ENCODE data around the gene WDR88.
"Not testable (repeated sequence)": the region's sequence is repeated elsewhere in the genome, so short reads cannot be mapped to it uniquely, and the experiment has no call there.

WDR88 gene

DNA sequence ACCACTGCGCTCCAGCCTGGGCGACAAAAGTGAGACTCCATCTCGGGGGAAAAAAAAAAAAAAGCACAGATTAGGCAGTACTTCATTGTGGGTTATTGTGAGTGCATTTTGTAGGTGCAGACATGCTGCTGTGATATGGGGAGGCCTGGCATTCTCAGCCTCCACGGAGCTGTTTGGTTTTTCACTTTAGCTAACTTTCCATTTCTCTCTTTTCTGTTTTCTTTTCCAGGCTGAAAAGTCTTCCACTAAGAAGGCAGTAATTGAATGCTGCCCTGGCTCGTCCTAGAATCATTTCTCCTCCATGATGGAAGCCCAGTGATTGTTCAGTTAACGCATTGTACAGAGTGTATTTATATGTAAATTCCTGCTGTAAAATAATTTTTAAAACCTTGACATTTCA lies 2.0 kb upstream of the WDR88 start:
- DNase-seq (ENCODE audit: low read depth): no peak

DNA sequence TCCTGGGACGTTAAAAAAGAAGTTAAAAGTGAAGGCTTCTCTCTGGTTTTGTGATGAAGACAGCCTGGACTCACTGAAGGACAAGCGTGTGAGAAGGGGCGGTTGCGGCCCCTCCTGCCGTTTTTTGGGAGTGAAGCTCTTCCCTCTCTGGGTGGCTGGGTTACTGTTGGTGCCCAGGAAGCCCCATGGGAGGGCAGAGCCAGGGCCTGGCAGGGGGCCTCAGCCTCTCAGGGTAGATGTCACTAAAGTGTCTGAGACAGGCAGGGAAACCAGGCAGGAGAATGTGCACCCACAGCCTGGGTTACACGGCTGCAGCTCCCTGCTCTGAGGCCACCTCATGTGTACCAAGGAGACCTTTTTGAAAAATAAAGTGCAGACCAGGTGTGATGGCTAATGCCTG lies 1.5 kb upstream of the WDR88 start:
- DNase-seq (ENCODE audit: low read depth): no peak

DNA sequence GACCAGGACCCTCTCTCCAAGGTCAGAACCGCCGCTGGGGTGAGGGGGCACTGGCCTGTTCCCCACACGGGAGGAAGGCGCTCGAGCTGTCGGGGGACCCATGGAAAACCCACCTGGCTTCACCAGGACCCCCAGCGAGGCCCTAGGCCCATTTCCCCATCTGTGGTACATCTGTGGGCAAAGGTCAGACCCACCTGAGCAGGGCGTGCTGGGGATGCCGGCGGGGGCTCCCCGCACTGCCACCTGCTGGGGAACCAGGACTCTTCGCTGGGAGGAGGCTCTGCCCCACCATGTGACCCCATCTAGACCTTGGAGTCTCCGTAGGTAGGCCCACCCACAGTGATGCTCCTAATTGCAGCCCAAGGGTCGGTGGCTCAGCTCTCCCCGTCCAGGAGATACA lies 511 bp downstream of the WDR88 start:
- no peak for DNase-seq (ENCODE audit: low read depth)

DNA sequence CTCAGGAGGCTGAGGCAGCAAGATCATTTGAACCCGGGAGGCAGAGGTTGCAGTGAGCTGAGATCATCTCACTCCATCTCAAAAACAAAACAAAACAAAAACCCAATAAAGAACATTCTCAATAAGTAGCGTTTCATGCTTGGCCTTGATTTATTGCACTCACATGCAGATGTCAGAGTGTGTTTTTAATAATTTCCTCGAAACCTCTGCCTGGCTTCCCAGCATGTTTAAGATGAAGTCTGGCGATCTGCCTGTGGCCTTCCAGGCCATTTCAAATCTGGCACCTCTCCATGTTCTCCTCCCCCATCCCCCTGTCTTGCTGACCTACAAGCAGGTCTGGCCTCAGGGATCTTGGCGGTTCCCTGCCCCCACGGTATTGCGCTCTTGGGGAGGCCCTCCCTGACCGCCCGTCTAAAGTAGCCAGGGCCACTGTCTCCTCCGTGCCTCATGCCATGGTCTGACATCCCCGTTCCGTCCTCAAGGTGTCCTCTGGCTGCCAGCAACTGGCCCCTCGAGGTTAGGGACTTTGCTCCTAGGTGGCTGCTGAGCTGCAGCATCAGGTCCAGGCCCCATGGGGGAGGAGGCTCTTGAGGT lies 1.6 kb downstream of the WDR88 start:
- no peak for DNase-seq (ENCODE audit: low read depth)

DNA sequence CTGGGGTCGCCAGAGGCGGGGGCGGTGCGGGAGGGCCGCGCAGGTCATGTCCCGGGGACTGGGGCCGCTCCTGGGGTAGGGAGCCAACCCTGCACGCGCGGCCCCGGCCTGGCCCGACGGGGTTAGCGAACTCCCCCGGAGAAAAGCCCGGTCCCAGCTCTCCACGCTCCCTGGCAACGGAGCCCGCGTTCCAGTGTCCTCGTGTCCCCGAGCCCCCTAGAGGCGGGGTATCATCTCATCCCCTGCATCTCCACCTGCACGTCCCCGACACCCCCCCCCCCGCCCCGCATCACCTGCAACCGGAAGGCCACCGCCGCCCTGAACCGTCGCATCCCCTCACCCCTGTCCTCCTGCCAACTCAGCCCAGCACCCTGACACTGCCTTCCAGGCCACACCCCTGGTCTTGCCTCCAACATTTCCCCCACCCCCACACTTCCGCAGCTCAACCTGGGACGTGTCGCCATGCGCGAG lies 2.7 kb downstream of the WDR88 start:
- DNase-seq (ENCODE audit: low read depth): peak; percentile 14

DNA sequence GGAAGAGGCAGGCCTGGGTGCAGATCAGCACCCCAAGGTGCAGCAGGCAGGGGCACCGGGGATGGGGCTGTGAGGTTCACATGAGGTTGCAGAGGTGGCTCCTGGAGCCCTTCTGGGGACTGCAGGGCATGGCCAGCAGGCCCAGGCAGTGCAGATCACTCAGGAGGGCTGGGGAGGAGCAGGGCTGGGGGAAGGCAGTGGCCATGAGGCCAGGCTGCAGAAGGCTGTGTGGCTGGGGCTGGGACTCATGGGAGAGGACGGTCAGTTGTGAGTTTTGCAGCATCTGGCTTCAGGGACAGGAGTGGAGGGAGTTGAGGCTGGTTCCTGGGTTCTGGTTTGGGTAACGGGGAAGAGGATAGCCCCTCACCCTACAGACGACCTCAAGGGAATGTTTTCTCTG lies 7.3 kb downstream of the WDR88 start:
- no peak for DNase-seq (ENCODE audit: low read depth)

DNA sequence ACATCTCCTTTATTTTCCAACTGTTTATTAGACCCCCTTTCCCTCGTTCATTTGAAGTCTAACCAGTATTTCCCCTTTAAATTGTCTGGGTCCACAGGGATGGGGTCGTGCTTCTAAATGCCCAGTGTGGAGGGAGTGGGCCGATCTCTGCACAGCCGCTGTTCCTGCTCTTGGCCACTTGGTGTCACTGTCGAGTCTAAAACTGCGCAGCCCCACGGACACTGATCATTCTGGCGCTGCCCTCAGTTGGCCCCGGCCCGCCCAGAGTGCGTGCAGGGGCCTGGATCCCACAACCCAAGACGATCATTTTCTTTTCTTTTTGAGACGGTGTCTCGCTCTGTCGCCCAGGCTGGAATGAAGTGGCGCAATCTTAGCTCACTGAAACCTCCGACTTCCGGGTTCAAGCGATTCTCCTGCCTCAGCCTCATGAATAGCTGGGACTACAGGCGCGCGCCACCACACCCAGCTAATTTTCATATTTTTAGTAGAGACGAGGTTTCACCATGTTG lies 12.0 kb downstream of the WDR88 start:
- DNase-seq (ENCODE audit: low read depth): peak; percentile 36

DNA sequence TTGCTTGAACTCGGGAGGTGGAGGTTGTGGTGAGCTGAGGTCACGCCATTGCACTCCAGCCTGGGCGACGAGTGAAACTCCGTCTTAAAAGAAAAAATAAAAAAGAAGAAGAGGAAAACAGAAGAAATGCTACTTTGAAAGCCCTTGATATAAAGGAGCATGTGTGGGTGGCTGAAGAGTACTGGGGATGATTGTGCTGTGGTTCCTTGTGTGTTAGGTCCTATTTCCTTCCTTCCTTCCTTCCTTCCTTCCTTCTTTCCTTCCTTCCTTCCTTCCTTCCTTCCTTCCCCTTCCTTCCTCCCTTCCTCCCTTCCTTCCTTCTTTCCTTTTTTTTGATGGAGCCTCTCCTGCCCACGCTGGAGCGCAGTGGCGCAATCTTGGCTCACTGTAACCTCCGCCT lies 14.3 kb downstream of the WDR88 start:
- DNase-seq (ENCODE audit: low read depth): no peak

DNA sequence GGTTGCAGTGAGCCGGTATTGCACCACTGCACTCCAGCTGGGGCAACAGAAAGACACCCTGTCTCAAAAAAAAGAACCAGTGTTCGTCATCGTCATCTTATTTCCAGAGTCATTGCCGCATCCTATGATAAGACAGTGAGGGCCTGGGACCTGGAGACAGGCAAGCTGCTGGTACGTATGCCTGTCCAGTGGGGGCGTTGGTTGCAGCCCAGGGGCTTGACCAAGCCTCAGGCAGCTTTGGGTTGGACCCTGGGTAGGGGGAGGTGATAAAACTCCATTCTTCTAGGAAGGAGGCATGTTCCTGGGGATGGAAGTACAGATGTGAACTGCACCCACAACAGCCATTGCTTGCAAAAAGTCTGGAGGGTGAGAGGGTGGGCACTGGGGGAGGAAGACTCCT lies 15.6 kb downstream of the WDR88 start:
- no peak for DNase-seq (ENCODE audit: low read depth)

DNA sequence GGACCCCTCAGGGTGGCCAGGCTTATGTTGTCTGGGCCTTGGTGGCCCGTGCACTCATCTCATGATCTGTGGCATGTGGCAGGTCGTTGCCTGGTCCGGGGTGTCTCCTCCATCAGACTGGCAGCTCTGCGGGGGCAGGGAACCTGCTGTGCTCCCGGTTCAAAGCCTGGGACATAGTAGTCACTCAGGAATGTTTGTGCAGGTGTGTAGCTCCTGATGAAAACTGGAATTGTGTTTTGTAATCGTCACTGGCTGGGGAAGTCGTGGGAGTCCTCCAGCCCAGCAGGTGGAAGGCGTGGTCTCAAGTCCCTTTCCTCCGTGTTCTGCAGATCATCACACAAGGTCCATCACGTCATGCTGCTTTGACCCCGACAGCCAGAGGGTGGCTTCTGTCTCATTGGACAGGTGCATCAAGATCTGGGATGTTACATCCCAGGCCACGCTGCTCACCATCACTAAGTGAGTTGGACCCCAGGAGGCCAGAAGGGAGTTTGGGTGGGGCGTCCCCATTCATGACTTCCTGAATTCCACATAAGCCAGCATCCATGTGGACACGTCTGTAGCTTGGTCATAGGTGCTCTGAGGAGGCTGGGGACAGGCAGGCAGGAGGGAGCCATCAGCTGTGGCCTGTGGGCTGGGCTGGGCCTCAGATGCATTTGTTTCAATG lies 19.1 kb downstream of the WDR88 start:
- DNase-seq (ENCODE audit: low read depth): no peak

DNA sequence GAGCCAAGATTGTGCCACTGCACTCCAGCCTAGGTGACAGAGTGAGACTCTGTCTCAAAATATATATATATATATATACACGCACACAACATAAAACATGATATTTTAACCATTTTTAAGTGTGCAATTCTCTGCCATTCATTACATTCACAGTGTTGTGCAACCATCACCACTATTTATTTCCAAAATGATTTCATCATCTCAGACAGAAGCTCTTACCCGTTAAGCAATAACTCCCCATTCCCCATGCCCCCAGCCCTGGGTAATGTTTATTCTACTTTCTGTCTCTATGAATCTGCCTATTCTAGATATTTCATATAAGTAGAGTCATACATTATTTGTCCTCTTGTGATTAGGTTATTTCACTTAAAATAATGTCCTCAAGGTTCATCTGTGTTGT lies 20.3 kb downstream of the WDR88 start:
- DNase-seq (ENCODE audit: low read depth): no peak

DNA sequence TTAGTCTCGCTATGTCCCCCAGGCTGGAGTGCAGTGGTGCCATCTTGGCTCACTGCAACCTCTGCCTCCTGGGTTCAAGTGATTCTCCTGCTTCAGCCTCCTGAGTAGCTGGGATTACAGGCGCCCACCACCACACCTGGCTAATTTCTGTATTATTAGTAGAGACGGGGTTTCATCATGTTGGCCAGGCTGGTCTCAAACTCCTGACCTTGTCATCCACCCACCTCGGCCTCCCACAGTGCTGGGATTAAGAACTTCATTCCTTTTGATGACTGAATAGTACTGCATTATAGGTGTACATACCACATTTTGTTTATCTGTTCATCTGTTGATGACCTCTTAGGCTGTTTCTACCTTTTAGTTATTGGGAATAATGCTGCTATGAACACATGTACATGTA lies 20.7 kb downstream of the WDR88 start:
- not testable (repeated sequence) for DNase-seq (ENCODE audit: low read depth)

DNA sequence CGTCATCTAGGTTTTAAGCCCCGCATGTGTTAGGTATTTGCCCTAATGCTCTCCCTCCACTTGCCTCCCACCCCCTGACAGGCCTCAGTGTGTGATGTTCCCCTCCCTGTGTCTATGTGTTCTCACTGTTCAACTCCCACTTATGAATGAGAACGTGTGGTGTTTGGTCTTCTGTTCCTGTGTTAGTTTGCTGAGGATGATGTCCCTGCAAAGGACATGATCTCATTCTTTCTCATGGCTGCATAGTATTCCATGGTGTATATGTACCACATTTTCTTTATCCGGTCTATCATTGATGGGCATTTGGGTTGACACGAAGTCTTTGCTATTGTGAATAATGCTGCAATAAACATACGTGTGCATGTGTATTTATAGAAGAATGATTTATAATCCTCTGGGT lies 22.4 kb downstream of the WDR88 start:
- not testable (repeated sequence) for DNase-seq (ENCODE audit: low read depth)

DNA sequence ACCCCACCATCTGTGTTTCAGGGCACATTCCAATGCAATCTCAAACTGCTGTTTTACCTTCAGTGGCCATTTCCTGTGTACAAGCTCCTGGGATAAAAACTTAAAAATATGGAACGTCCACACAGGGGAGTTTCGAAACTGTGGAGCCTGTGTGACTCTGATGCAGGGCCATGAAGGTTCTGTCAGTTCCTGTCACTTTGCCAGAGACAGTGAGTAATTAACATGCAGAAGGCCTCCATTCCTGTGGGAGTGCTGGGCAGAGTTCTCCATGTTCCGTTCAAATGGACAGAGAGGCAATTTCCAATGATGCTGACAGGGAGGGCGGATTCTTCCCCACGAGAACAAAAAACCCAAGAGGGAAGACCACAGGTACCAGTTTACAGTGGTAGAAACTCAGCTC lies 24.4 kb downstream of the WDR88 start:
- no peak for DNase-seq (ENCODE audit: low read depth)

DNA sequence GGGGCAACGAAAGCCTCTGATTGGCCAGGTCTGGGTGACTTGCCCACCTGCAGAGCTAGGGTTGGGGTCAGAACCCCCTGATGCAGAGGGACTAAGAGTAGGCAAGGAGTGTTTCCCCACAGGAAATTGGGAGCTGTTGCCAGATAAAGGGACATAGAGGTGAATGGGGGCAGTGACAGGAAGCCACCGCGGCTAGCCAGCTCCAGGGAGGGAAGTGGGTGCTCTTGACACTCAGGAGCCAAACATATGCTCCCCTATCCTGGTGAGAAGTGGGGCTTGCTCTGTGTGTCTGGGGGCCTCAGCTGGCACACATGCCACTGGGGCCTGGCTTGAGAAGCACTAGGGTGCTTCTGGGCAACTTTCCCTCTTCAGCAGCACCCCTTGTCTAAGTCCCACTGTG lies 26.0 kb downstream of the WDR88 start:
- DNase-seq (ENCODE audit: low read depth): no peak

DNA sequence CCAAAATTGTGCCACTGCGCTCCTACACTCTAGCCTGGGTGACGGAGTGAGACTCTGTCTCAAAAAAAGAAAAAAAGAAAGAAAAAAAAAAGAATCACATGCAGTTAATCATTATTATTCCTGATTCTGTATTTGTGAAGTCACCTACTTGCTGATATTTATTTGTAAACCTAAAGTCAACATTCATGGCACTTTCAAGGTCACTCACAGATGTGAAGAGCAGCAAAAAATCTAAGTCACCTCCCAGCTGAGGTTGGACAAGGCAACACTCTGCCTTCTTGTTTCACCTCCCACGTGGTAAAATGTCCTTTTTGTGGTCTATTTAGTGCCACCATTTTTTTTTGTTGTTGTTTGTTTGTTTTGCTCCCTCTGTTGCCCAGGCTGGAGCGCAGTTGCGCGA lies 26.5 kb downstream of the WDR88 start:
- no peak for DNase-seq (ENCODE audit: low read depth)

DNA sequence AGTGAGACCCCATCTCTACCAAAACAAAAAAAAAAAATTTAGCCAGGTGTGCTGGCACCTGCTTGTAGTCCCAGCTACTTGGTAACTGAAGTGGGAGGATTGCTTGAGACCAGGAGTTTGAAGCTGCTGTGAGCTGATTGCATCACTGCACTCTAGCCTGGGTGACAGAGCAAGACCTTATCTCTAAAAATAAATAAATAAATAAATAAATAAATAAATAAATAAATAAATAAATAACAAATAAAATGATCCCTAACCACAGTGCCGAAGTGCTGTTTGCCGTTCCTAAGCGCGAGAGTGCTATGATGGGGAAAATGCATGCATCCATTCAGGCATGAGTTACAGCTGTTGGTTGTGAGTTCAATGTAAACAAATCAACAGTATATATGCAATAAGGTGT lies 27.2 kb downstream of the WDR88 start:
- DNase-seq (ENCODE audit: low read depth): no peak

DNA sequence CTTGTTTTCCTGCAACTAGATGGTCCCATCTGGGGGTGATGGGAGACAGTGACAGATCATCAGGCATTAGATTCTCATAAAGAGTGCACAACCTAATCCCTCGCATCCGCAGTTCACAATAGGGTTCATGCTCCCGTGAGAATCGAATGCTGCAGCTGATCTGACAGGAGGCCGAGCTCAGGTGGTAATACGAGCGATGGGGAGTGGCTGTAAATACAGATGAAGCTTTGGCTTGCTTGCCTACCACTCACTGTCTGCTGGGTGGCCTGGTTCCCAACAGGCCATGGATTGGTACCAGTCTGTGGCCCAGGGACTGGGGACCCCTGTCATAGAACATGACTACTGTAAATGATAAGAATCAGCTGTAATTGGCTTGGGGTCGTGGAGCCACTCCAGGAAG lies 28.0 kb downstream of the WDR88 start:
- no peak for DNase-seq (ENCODE audit: low read depth)

DNA sequence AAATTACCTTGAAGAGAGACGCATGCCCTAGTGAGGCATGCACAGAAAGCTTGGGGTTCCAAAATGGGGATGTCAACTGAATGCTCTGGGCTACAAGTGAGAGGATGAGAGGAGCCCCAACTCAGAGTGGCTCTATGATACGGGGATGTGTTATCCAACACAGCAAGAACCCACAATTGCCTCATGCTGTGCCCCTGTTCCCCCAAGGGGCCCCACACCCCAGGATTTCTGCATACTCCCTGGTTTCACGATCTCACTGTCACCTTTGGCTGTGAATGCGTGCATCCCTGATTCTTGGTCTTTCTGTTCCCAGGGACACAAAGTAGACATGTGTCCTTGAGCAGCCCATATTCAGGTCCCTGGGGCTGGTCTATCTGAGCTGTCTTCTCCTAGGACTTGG lies 29.3 kb downstream of the WDR88 start:
- no peak for DNase-seq (ENCODE audit: low read depth)

DNA sequence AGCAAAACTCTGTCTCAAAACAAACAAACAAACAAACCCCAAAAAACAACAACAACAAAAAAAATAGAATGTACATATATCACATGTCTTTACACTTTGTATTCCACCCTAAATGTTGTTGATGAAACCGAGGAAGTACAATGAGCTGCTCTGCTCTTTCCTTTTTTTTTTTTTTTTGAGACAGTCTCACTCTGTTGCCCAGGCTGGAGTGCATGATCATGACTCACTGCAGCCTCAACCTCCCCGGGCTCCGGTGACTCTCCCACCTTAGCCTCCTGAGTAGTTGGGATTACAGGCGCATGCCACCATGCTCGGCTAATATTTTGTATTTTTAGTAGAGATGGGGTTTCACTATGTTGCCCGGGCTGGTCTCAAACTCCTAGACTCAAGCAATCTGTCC lies 31.6 kb downstream of the WDR88 start:
- no peak for DNase-seq (ENCODE audit: low read depth)

DNA sequence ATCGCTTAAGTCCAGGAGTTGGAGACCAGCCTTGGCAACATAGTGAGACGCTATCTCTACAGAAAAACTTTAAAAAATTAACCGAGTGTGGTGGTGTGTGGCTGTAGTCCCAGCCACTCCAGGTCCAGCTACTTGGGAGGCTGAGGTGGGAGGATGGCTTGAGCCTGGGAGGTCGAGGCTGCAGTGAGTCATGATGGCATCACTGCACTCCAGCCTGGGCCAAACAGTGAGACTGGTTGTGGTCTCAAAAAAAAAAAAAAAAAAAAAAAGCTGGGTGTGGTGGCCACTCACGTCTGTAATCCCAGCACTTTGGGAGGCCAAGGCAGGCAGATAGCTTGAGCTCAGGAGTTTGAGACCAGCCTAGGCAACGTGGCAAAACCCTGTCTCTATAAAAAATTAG lies 34.1 kb downstream of the WDR88 start:
- not testable (repeated sequence) for DNase-seq (ENCODE audit: low read depth)

DNA sequence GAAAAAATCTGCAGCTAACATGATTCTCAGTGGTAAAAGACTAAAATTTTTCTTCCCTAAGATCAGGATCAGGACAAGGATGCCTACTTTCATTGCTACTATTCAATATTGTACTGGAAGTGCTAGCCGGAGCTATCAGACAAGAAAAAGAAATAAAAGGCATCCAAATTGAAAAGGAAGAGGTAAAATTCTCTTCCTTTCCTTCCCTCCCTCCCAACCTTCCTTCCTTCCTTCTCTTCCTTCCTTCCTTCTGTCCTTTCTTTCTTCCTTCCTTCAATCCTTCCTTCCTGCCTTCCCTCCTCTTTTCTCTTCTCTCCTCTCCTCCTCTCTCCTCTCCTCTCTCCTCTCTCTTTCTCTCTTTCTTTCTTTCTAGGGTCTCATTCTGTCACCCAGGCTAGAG lies 35.5 kb downstream of the WDR88 start:
- no peak for DNase-seq (ENCODE audit: low read depth)

DNA sequence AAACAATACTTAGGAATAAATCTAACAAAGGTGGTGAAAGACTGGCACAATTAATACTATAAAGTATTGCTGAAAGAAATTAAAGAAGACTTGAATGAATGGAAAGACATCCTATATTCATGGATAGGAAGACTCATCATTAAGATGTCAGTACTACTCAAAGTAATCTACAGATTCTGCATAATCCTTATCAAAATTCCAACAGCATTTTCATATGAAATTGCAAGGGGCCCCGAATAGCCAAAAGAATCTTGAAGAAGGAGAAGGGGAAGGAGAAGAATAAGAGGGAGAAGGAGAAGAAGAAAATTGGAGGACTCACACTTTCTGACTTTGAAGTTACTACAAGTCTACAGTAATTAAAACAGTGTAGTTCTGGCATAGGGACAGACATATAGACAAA lies 36.6 kb downstream of the WDR88 start:
- DNase-seq (ENCODE audit: low read depth): no peak

DNA sequence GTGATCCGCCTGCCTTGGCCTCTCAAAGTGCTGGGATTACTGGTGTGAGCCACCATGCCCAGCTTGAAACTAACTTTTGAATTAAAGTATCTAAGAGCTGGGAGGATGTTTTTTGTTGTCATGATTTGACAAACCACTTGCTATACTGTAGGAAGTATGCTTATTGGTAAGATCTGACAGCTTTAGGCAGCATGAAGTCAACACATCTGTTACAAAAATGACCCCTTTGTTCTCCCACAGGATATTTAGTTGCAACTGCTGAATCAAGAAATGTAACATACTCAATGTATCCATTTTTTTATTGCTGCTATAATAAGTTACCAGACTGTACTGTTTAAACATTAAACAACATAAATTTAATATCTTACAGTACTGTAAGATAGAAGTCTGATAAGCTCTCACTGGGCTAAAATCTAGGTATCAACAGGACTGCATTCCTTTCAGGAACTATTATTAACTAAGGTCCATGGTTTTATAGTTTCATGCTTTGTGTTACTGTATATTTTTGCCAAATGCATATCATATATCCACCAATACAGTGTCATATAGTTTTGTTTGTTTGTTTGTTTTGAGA lies 39.4 kb downstream of the WDR88 start:
- DNase-seq (ENCODE audit: low read depth): no peak
